Measurements from ENCODE around the gene ACSF3.
"Not testable (repeated sequence)": the region's sequence is repeated elsewhere in the genome, so short reads cannot be mapped to it uniquely, and the experiment has no call there.

ACSF3 gene

GRCh38 chr16:89191901-89192185 is 98.2 kb downstream of the ACSF3 start:
- peak overlapping the region; percentile 52 for H3K4me3 ChIP-seq (ENCODE audit: low read depth, low read length, poor library complexity, severe bottlenecking)
- no peaks in the 10 kb centered on the region for H3K36me3 ChIP-seq (ENCODE audit: insufficient read depth, low read length)
- H3F3A ChIP-seq (ENCODE audit: insufficient read depth, low read length) = 0 out of 2 replicates have a peak, but pooled peaks cover 6% of the 10 kb centered on the region
- no peak overlapping the region for H3K27ac ChIP-seq (ENCODE audit: low read depth, low read length, poor library complexity, severe bottlenecking)
- H3K4me1 ChIP-seq (ENCODE audit: insufficient read depth, low read length, severe bottlenecking) = peaks cover 4% of the 10 kb centered on the region
- no peak overlapping the region for H2AFZ ChIP-seq (ENCODE audit: low read length)
- TF ChIP-seq EZH2 (IDR thresholded peaks at IDR 0.05; ENCODE audit: borderline replicate concordance, low read length) (no peak), CTCF (IDR thresholded peaks at IDR 0.05; ENCODE audit: low read length) (no peak)
- no peaks in the 10 kb centered on the region for H4K20me1 ChIP-seq (ENCODE audit: insufficient read depth, low read length)
- H3K4me2 ChIP-seq (ENCODE audit: low read length) = peak overlapping the region; percentile 68
- no peak overlapping the region; the same call in 1 of the 2 replicates for H3K9ac ChIP-seq (ENCODE audit: low read length)
- H3K9me3 ChIP-seq (ENCODE audit: low read length) = no peaks in the 10 kb centered on the region
- 0 out of 2 replicates have a peak, but pooled peaks cover 8% of the 10 kb centered on the region for H3K27me3 ChIP-seq (ENCODE audit: insufficient read depth, low read length)
- H3K9me2 ChIP-seq (ENCODE audit: low read depth, low read length) = no peaks in the 10 kb centered on the region
- H3K79me2 ChIP-seq (ENCODE audit: insufficient read depth, low read length) = no peaks in the 10 kb centered on the region

- H3K4me1 ChIP-seq (ENCODE audit: insufficient read depth, low read length, severe bottlenecking); H3K27ac ChIP-seq (ENCODE audit: low read depth, low read length, poor library complexity, severe bottlenecking); H3K9me3 ChIP-seq (ENCODE audit: low read length); H3F3A ChIP-seq (ENCODE audit: insufficient read depth, low read length); H2AFZ ChIP-seq (ENCODE audit: low read length); H3K27me3 ChIP-seq (ENCODE audit: insufficient read depth, low read length); H3K79me2 ChIP-seq (ENCODE audit: insufficient read depth, low read length); H4K20me1 ChIP-seq (ENCODE audit: insufficient read depth, low read length); H3K36me3 ChIP-seq (ENCODE audit: insufficient read depth, low read length); H3K9me2 ChIP-seq (ENCODE audit: low read depth, low read length): not testable (repeated sequence)
- peak overlapping the region; percentile 52 for H3K4me3 ChIP-seq (ENCODE audit: low read depth, low read length, poor library complexity, severe bottlenecking)
- H3K4me2 ChIP-seq (ENCODE audit: low read length) = peak overlapping the region; percentile 68
- H3K9ac ChIP-seq (ENCODE audit: low read length) = peak overlapping the region; percentile 24; the same call in 1 of the 2 replicates
Measured at GRCh38 chr16:89192186-89192955, 98.7 kb downstream of the ACSF3 start.

GRCh38 chr16:89192956-89193575 is 99.4 kb downstream of the ACSF3 start:
- peaks cover 4% of the 10 kb centered on the region for H3K4me1 ChIP-seq (ENCODE audit: insufficient read depth, low read length, severe bottlenecking)
- no peaks in the 10 kb centered on the region for H3K79me2 ChIP-seq (ENCODE audit: insufficient read depth, low read length)
- no peaks in the 10 kb centered on the region for H3K9me2 ChIP-seq (ENCODE audit: low read depth, low read length)
- no peak overlapping the region for H3K27ac ChIP-seq (ENCODE audit: low read depth, low read length, poor library complexity, severe bottlenecking)
- no peaks in the 10 kb centered on the region for H4K20me1 ChIP-seq (ENCODE audit: insufficient read depth, low read length)
- TF ChIP-seq EZH2 (IDR thresholded peaks at IDR 0.05; ENCODE audit: borderline replicate concordance, low read length) = no peak
- H3K4me3 ChIP-seq (ENCODE audit: low read depth, low read length, poor library complexity, severe bottlenecking) = no peak overlapping the region
- 0 out of 2 replicates have a peak, but pooled peaks cover 6% of the 10 kb centered on the region for H3F3A ChIP-seq (ENCODE audit: insufficient read depth, low read length)
- no peaks in the 10 kb centered on the region for H3K9me3 ChIP-seq (ENCODE audit: low read length)
- no peak overlapping the region for H2AFZ ChIP-seq (ENCODE audit: low read length)
- H3K4me2 ChIP-seq (ENCODE audit: low read length) = no peak overlapping the region
- H3K36me3 ChIP-seq (ENCODE audit: insufficient read depth, low read length) = no peaks in the 10 kb centered on the region
- no peak overlapping the region for H3K9ac ChIP-seq (ENCODE audit: low read length)
- H3K27me3 ChIP-seq (ENCODE audit: insufficient read depth, low read length) = 0 out of 2 replicates have a peak, but pooled peaks cover 8% of the 10 kb centered on the region

GRCh38 chr16:89193576-89194293 is 100.1 kb downstream of the ACSF3 start:
- Histone ChIP-seq H3K9ac (ENCODE audit: low read length) (no peak overlapping the region), H3K4me2 (ENCODE audit: low read length) (no peak overlapping the region), H4K20me1 (ENCODE audit: insufficient read depth, low read length) (no peaks in the 10 kb centered on the region), H3K27me3 (ENCODE audit: insufficient read depth, low read length) (peaks cover 8% of the 10 kb centered on the region; the same call in 1 of the 2 replicates), H3F3A (ENCODE audit: insufficient read depth, low read length) (0 out of 2 replicates have a peak, but pooled peaks cover 6% of the 10 kb centered on the region), H3K4me3 (ENCODE audit: low read depth, low read length, poor library complexity, severe bottlenecking) (no peak overlapping the region), H3K79me2 (ENCODE audit: insufficient read depth, low read length) (no peaks in the 10 kb centered on the region), H3K9me2 (ENCODE audit: low read depth, low read length) (no peaks in the 10 kb centered on the region), H3K9me3 (ENCODE audit: low read length) (no peaks in the 10 kb centered on the region), H3K36me3 (ENCODE audit: insufficient read depth, low read length) (no peaks in the 10 kb centered on the region), H3K4me1 (ENCODE audit: insufficient read depth, low read length, severe bottlenecking) (peaks cover 4% of the 10 kb centered on the region), H3K27ac (ENCODE audit: low read depth, low read length, poor library complexity, severe bottlenecking) (no peak overlapping the region), H2AFZ (ENCODE audit: low read length) (no peak overlapping the region)
- TF ChIP-seq CTCF (IDR thresholded peaks at IDR 0.05; ENCODE audit: low read length) (no peak), EZH2 (IDR thresholded peaks at IDR 0.05; ENCODE audit: borderline replicate concordance, low read length) (no peak)

Data from OCI-LY1 (cell line).